D721Med (cell line): ENCODE measurements around the gene TAT.
"Not testable (repeated sequence)": the region's sequence is repeated elsewhere in the genome, so short reads cannot be mapped to it uniquely, and the experiment has no call there.

Experiments used
- DNase-seq: peaks from one replicate; pipeline ENCODE4 v3.0.0; 2011; ENCODE audit warnings: low spot score; ENCODE audit not compliant: insufficient read length
- FAIRE-seq: peaks from 2 replicates; lab custom pipeline; 2011; peaks lifted over from hg19 to GRCh38; lab: Jason Lieb, UNC
- TF ChIP-seq, protein P1 (sequence below): IDR thresholded peaks from 2 replicates; pipeline ENCODE4 v1.5.1; 2012; ENCODE audit warnings: mild to moderate bottlenecking, control low read depth; ENCODE audit not compliant: insufficient read depth; ENCODE audit errors: missing control alignments

Gene TAT

DNA sequence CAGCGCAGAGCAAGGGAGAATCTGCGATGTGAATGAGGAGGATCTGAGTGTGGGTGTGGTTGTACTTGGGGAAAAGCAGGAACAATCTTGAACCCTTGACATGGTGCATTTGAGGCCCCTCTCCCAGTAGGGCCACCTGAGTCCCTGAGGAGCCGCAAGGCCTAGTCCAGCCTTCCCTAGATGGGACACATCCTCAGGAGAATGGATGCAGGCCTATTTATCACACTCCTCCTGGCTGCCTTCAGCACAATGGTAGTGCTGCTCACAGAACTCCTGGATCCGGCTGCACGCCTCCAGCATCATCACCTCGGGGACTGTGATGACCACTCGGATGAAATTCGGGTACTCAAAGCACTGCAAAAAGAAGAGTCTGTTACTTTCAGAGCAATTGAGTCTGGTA, 9.0 kb downstream of the TAT start:
- TF ChIP-seq, protein P1, sequence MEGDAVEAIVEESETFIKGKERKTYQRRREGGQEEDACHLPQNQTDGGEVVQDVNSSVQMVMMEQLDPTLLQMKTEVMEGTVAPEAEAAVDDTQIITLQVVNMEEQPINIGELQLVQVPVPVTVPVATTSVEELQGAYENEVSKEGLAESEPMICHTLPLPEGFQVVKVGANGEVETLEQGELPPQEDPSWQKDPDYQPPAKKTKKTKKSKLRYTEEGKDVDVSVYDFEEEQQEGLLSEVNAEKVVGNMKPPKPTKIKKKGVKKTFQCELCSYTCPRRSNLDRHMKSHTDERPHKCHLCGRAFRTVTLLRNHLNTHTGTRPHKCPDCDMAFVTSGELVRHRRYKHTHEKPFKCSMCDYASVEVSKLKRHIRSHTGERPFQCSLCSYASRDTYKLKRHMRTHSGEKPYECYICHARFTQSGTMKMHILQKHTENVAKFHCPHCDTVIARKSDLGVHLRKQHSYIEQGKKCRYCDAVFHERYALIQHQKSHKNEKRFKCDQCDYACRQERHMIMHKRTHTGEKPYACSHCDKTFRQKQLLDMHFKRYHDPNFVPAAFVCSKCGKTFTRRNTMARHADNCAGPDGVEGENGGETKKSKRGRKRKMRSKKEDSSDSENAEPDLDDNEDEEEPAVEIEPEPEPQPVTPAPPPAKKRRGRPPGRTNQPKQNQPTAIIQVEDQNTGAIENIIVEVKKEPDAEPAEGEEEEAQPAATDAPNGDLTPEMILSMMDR: no peak
- FAIRE-seq (no peak), DNase-seq (no peak)

DNA sequence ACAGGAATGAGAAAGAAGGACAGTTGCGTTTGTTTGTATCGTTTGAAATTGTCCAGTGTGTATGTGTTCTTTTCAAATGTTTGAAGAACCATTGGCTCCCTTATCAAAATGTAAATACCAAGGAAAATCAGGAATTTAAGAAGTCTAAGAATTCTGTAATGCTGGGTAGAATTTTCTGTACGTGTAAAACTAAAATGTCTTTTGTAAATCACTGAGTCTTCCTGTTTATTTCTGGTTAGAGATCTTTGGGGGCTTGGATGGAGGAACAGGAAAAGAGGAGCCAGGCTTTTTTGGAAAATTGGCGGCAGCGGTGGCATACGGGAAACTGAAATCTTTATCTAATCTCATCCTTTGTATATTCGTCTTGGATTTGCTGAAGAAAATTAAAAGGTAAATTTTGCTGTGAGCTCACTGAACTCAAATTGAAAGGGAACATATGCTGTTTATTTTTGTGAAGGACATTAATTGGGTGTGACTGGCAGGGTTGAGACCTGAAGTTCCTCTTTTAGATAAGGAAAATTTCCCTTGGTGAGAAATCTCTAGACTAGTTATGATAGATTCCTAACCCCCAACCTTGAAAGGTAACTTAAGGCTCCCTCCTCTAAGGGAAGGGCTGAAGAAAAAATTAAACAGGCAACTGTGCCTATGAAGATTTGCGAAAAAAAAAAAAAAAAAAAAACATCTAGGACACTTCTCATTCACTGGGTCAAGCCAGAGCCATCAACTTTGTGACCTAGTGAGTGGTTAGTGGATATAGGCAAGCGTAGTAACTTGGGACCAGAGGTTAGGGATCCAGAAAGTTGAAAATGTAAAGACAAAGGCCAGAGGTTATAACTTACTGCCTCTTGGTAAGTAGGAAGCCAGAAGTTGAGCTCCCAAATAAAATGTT, 10.8 kb downstream of the TAT start:
- FAIRE-seq (no peak), DNase-seq (no peak)
- TF ChIP-seq, protein P1: no peak

- TF ChIP-seq, protein P1: no peak
- DNase-seq (no peak), FAIRE-seq (no peak)
Measured at GRCh38 chr16:71564335-71564967, 12.4 kb downstream of the TAT start.

GRCh38 chr16:71562552-71562951, 14.3 kb downstream of the TAT start:
- no peak for FAIRE-seq
- DNase-seq: no peak
- TF ChIP-seq, protein P1: no peak

- not testable (repeated sequence) for DNase-seq, FAIRE-seq
Measured at GRCh38 chr16:71561886-71562285, 15.0 kb downstream of the TAT start.

GRCh38 chr16:71559855-71560254, 17.0 kb downstream of the TAT start:
- TF ChIP-seq, protein P1: no peak
- DNase-seq (no peak), FAIRE-seq (no peak)

DNA sequence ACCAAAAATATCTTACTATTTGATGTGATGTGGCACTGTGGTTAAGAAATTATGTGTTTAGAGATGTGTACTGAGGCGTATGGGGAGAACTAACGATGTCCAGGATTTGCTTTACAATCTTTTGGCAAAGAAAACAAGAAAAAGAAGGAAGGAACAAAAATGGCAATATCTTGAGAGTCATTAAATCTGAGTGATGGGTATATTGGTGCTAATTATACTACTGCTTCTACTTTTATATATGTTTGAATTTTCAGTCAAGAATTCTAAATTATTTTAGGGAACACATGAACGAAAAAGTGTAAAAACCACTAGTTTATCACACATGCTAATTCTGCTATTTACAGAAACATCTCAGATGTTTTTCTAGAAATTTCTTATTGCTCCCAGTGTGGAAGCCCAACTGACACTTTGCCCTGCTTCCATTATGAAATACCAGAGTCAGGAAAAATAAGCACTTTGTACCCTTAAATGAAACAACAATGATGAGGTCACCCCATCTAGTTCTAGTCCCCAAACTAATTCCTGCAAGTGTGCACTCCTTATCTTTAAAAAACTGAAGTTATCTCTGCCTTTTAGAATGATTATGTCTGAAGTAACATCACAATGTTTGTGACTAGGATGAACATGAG, 18.8 kb downstream of the TAT start:
- DNase-seq (no peak), FAIRE-seq (no peak)
- TF ChIP-seq, protein P1: no peak
